Caco-2 (cell line): ENCODE measurements around the gene ATP6V1G2. TPM values are rescaled to one million over a fixed set of nuclear protein-coding genes. Genes with fewer than 3 reads are reported as not detected.

ENCODE experiments used
- BruUV-seq: library from RNA; stranded (reverse); fragments of 400-500 nt; replicated peaks from 2 replicates; lab custom pipeline; 2021; lab: Mats Ljungman, UMichigan
- CTCF ChIA-PET: fragments of 300-600 bp; sonication (Branson Sonifier 250); formaldehyde crosslinking; loops from one replicate; lab custom pipeline; 2022; ENCODE audit warnings: antibody characterized with exemption; lab: Charles Lee
- POLR2A ChIA-PET: fragments of 300-600 bp; sonication (Branson Sonifier 250); formaldehyde crosslinking; loops from one replicate; lab custom pipeline; 2022; ENCODE audit warnings: antibody characterized with exemption; lab: Charles Lee
- DNase-seq, 2 experiments: peaks; one replicate each; pipeline versions ENCODE4 v3.0.0 to v3.0.0-alpha.2; 2020 to 2022
- H3K27me3 ChIP-seq: replicated peaks from 2 replicates; pipeline ENCODE4 v1.6.0; 2011; ENCODE audit warnings: low read length; ENCODE audit not compliant: control insufficient read depth, insufficient read depth
- H3K36me3 ChIP-seq: 2 replicates; pipeline ENCODE4 v1.5.1; 2011; ENCODE audit warnings: low read length; ENCODE audit not compliant: control insufficient read depth, insufficient read depth
- H3K4me1 ChIP-seq: fragments of 250-450 bp; sonication (Bioruptor Pico); 2 replicates; pipeline ENCODE4 v1.5.1; 2020; ENCODE audit warnings: mild to moderate bottlenecking
- H3K4me3 ChIP-seq: 2 replicates; pipeline ENCODE4 v1.5.1; 2011; ENCODE audit warnings: low read depth, mild to moderate bottlenecking, control low read depth, low read length
- H3K9me3 ChIP-seq: fragments of 250-450 bp; sonication (Bioruptor Pico); 2 replicates; pipeline ENCODE4 v1.5.1; 2020; ENCODE audit warnings: mild to moderate bottlenecking, moderate library complexity
- H3K27ac Mint-ChIP-seq: one replicate; pipeline ENCODE4 v1.8.0; 2022; ENCODE audit warnings: mixed read lengths; ENCODE audit not compliant: unreplicated experiment
- H3K27me3 Mint-ChIP-seq: one replicate; pipeline ENCODE4 v1.8.0; 2022; ENCODE audit warnings: mixed read lengths; ENCODE audit not compliant: insufficient read depth, unreplicated experiment
- H3K36me3 Mint-ChIP-seq: one replicate; pipeline ENCODE4 v1.8.0; 2022; ENCODE audit warnings: mild to moderate bottlenecking, mixed read lengths; ENCODE audit not compliant: insufficient read depth, unreplicated experiment
- H3K4me1 Mint-ChIP-seq: one replicate; pipeline ENCODE4 v1.8.0; 2022; ENCODE audit warnings: low read depth, mixed read lengths; ENCODE audit not compliant: unreplicated experiment
- H3K4me3 Mint-ChIP-seq: one replicate; pipeline ENCODE4 v1.8.0; 2022; ENCODE audit warnings: mild to moderate bottlenecking, moderate library complexity, mixed read lengths; ENCODE audit not compliant: unreplicated experiment
- H3K9me3 Mint-ChIP-seq: one replicate; pipeline ENCODE4 v1.8.0; 2022; ENCODE audit warnings: mixed read lengths; ENCODE audit not compliant: unreplicated experiment
- intact Hi-C: fragments of 100-400 bp; cut with micrococcal nuclease; formaldehyde crosslinking; loops from one replicate; pipeline ENCODE4 v1.10.0; 2022; ENCODE audit not compliant: unreplicated experiment
- total RNA-seq: library from RNA; stranded (reverse); gene quantifications from 2 replicates; pipeline ENCODE4 v1.2.3, GENCODE V29; 2022
- TF ChIP-seq, protein P1 (sequence below), 2 experiments: fragments of 200-600 bp in 1 of 2; IDR thresholded peaks; 1 replicate in 1 of 2; 2 replicates in 1 of 2; pipeline versions ENCODE4 v1.5.1 to v1.8.0; 2011 to 2022; ENCODE audit warnings: antibody characterized with exemption in 1 of 2, control low read depth in 1 of 2, inconsistent platforms in 1 of 2, low read depth in 1 of 2, low read length in 1 of 2, mild to moderate bottlenecking in 1 of 2, moderate library complexity in 1 of 2; ENCODE audit not compliant: insufficient read depth in 1 of 2, severe bottlenecking in 1 of 2, unreplicated experiment in 1 of 2

Gene ATP6V1G2
- total RNA-seq, 1 experiment from 2014 or later: 0.43 TPM

DNA sequence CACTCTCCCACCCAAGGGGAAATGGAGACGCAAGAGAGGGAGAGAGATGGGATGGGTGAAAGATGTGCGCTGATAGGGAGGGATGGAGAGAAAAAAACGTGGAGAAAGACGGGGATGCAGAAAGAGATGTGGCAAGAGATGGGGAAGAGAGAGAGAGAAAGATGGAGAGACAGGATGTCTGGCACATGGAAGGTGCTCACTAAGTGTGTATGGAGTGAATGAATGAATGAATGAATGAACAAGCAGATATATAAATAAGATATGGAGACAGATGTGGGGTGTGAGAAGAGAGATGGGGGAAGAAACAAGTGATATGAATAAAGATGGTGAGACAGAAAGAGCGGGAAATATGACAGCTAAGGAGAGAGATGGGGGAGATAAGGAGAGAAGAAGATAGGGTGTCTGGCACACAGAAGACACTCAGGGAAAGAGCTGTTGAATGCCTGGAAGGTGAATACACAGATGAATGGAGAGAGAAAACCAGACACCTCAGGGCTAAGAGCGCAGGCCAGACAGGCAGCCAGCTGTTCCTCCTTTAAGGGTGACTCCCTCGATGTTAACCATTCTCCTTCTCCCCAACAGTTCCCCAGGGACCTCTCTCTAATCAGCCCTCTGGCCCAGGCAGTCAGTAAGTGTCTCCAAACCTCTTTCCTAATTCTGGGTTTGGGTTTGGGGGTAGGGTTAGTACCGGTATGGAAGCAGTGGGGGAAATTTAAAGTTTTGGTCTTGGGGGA, 29.7 kb upstream of the ATP6V1G2 start:
- BruUV-seq: no TSS peak
- CTCF ChIA-PET: interaction anchor here (0.5 to 1.1 kb wide), 4 partner anchors 20 to 28 kb away, joined by 3 to 4 read pairs (median 3); partner anchors contain the start of gene NFKBIL1
- H3K27ac Mint-ChIP-seq: no peak overlapping the region
- H3K4me3 Mint-ChIP-seq: no peak overlapping the region
- Histone ChIP-seq H3K4me3 (no peak overlapping the region), H3K27me3 (no peaks in the 10 kb centered on the region), H3K36me3 (no peaks in the 10 kb centered on the region), H3K4me1 (peaks cover 14% of the 10 kb centered on the region), H3K9me3 (no peaks in the 10 kb centered on the region)
- no peaks in the 10 kb centered on the region for H3K27me3 Mint-ChIP-seq
- no peak for DNase-seq
- H3K36me3 Mint-ChIP-seq: peaks cover 4% of the 10 kb centered on the region
- TF ChIP-seq, protein P1, sequence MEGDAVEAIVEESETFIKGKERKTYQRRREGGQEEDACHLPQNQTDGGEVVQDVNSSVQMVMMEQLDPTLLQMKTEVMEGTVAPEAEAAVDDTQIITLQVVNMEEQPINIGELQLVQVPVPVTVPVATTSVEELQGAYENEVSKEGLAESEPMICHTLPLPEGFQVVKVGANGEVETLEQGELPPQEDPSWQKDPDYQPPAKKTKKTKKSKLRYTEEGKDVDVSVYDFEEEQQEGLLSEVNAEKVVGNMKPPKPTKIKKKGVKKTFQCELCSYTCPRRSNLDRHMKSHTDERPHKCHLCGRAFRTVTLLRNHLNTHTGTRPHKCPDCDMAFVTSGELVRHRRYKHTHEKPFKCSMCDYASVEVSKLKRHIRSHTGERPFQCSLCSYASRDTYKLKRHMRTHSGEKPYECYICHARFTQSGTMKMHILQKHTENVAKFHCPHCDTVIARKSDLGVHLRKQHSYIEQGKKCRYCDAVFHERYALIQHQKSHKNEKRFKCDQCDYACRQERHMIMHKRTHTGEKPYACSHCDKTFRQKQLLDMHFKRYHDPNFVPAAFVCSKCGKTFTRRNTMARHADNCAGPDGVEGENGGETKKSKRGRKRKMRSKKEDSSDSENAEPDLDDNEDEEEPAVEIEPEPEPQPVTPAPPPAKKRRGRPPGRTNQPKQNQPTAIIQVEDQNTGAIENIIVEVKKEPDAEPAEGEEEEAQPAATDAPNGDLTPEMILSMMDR (IDR thresholded peaks at IDR 0.05; ENCODE audit: insufficient read depth in 1 of 2, low read depth in 1 of 2, low read length in 1 of 2, severe bottlenecking in 1 of 2, unreplicated experiment in 1 of 2): no peak
- peaks cover 22% of the 10 kb centered on the region for H3K4me1 Mint-ChIP-seq
- POLR2A ChIA-PET: no interaction called here
- intact Hi-C loops: no loop called here
- H3K9me3 Mint-ChIP-seq: no peaks in the 10 kb centered on the region

DNA sequence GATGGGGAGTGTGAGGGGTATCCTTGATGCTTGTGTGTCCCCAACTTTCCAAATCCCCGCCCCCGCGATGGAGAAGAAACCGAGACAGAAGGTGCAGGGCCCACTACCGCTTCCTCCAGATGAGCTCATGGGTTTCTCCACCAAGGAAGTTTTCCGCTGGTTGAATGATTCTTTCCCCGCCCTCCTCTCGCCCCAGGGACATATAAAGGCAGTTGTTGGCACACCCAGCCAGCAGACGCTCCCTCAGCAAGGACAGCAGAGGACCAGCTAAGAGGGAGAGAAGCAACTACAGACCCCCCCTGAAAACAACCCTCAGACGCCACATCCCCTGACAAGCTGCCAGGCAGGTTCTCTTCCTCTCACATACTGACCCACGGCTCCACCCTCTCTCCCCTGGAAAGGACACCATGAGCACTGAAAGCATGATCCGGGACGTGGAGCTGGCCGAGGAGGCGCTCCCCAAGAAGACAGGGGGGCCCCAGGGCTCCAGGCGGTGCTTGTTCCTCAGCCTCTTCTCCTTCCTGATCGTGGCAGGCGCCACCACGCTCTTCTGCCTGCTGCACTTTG, 29.0 kb upstream of the ATP6V1G2 start, which contains the start of gene TNF:
TNF (plus strand) TSS at position 231 of the 567 bp plus-strand sequence; CDS start at position 408, 177 bp downstream.
- intact Hi-C loops: no loop called here
- no peaks in the 10 kb centered on the region for H3K36me3 ChIP-seq
- no peak for DNase-seq
- H3K9me3 Mint-ChIP-seq: no peaks in the 10 kb centered on the region
- H3K4me3 Mint-ChIP-seq: no peak within 1 kb of the TSS
- peaks cover 15% of the 10 kb centered on the region for H3K4me1 Mint-ChIP-seq
- peaks cover 10% of the 10 kb centered on the region for H3K4me1 ChIP-seq
- no peaks in the 10 kb centered on the region for H3K36me3 Mint-ChIP-seq
- H3K27me3 ChIP-seq: no peaks in the 10 kb centered on the region
- POLR2A ChIA-PET: no interaction called here
- no peaks in the 10 kb centered on the region for H3K9me3 ChIP-seq
- BruUV-seq: no TSS peak
- CTCF ChIA-PET: interaction anchor here (0.5 to 1.1 kb wide), 3 partner anchors 24 to 553 kb away, joined by 3 read pairs; partner anchors contain the start of gene NFKBIL1
- H3K27ac Mint-ChIP-seq: peak within 1 kb of the TSS; percentile 53
- TF ChIP-seq, protein P1 (IDR thresholded peaks at IDR 0.05; ENCODE audit: insufficient read depth in 1 of 2, low read depth in 1 of 2, low read length in 1 of 2, severe bottlenecking in 1 of 2, unreplicated experiment in 1 of 2): no peak
- no peaks in the 10 kb centered on the region for H3K27me3 Mint-ChIP-seq
- no peak within 1 kb of the TSS for H3K4me3 ChIP-seq
